ENCODE measurements around the gene NRM. TPM values are rescaled to one million over a fixed set of nuclear protein-coding genes. Genes with fewer than 3 reads are reported as not detected.
"Not testable (repeated sequence)": the region's sequence is repeated elsewhere in the genome, so short reads cannot be mapped to it uniquely, and the experiment has no call there.

NRM gene
- total RNA-seq, 1 donor from 2014 or later, result 6.1 TPM

DNA sequence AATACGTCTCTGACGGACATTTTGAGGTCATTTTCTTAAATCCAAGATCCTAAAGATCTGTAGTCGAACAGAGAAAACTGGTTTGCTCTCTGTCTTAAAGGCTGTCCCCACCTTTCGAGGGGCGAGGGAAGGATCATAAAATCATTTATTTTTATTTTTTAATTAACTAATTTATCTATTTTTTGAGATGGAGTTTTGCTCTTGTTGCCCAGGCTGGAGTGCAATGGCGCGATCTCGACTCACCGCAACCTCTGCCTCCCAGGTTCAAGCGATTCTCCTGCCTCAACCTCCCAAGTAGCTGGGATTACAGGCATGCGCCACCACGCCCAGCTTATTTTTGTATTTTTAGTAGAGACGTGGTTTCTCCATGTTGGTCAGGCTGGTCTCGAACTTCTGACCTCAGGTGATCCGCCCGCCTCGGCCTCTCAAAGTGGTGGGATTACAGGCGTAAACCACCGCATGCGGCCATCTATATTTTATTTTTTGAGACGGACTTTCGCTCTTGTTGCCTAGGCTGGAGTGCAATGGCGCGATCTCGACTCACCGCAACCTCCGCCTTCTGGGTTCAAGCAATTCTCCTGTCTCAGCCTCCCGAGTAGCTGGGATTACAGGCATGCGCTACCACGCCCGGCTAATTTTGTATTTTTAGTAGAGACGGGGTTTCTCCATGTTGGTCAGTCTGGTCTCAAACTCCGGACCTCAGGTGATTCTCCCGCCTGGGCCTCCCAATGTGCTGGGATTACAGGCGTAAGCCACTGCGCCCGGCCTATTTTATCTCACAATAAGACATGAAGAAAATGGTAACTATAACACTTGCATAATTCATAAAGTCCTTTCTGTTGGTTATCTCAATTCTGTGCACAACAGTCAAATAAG lies 27.3 kb upstream of the NRM start:
- Histone ChIP-seq H3K4me3 (peak overlapping the region; percentile 45 to 62), H3K27ac (peak overlapping the region; percentile 54), H3K4me1 (peaks cover 46% of the 10 kb centered on the region), H3K36me3 (peaks cover 0 to 17% of the 10 kb centered on the region in 2 donors)
- H3K9me3 ChIP-seq; H3K27me3 ChIP-seq; intact Hi-C loops (cut with DNase I); DNase-seq (ENCODE audit: extremely low spot score in 2 of 2): not testable (repeated sequence)
- TF ChIP-seq, protein P1, sequence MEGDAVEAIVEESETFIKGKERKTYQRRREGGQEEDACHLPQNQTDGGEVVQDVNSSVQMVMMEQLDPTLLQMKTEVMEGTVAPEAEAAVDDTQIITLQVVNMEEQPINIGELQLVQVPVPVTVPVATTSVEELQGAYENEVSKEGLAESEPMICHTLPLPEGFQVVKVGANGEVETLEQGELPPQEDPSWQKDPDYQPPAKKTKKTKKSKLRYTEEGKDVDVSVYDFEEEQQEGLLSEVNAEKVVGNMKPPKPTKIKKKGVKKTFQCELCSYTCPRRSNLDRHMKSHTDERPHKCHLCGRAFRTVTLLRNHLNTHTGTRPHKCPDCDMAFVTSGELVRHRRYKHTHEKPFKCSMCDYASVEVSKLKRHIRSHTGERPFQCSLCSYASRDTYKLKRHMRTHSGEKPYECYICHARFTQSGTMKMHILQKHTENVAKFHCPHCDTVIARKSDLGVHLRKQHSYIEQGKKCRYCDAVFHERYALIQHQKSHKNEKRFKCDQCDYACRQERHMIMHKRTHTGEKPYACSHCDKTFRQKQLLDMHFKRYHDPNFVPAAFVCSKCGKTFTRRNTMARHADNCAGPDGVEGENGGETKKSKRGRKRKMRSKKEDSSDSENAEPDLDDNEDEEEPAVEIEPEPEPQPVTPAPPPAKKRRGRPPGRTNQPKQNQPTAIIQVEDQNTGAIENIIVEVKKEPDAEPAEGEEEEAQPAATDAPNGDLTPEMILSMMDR (IDR thresholded peaks at IDR 0.05), result peak in 1 of 3 experiments; percentile 2

DNA sequence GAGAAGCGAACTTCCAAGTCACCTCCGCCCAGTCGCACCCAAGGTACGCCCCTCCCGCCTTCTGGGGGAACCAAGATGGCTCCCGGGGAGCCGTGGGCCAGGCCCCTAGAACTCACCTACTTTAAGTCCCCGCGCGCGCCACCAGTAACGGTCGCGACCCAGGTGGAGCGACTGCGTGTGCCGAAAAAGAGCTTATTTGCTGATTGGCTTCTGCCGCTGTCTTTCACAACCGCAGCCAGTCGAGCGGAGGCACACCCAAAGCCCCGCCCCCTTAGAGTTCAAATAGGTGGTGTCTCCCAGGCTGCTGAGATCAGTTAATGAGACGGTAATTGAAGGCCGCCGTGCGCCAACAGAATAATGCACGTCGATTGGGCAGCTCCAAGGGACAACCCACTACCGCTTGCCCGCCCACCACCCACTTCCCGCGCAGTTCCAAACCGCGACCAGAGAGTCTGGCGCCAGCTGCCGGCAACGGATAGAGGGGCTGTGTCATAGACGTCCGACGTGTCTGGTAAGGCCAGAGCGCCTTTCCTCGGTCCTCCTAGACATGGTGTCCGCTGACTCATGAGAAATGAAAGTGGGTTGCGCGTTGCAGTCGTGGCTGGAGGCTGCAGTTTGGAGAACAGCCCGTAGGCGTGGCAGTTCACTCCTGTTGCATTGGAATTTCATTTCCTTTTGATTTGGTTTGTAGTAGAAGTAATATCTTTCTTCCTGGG lies 26.5 kb upstream of the NRM start, which contains the start of gene MDC1:
MDC1 (minus strand) TSS at position 153 of the 716 bp plus-strand sequence. CDS start 2,106 bp downstream, outside the sequence.
- Histone ChIP-seq H3K4me3 (peak within 1 kb of the TSS; percentile 53 to 62), H3K27ac (peak within 1 kb of the TSS; percentile 86), H3K27me3 (no peaks in the 10 kb centered on the region), H3K9me3 (no peaks in the 10 kb centered on the region), H3K4me1 (peaks cover 38% of the 10 kb centered on the region), H3K36me3 (peaks cover 0 to 21% of the 10 kb centered on the region in 2 donors)
- DNase-seq (ENCODE audit: extremely low spot score in 2 of 2), result peak; percentile 100
- TF ChIP-seq POLR2A (IDR thresholded peaks at IDR 0.05), result peak; percentile 23 to 74
- TF ChIP-seq POLR2AphosphoS5 (IDR thresholded peaks at IDR 0.05; ENCODE audit: insufficient read depth in 1 of 2, low read depth in 1 of 2), result peak; percentile 98 to 99
- TF ChIP-seq, protein P1 (IDR thresholded peaks at IDR 0.05), result peak in 1 of 3 experiments; percentile 23
- intact Hi-C loops (cut with DNase I), result no loop called here

DNA sequence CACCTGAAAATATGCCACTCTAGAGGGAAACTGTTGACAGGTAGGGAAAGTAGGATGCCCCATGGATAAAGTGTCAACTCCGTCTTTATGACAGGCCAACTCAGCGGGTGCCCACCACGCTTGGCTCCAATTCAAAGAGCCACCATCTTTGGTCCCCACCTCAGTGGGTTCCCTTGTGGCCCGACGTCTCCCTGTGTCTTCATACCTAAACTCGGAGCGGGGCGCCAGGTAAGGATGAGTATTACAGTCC lies 26.0 kb upstream of the NRM start:
- Histone ChIP-seq H3K36me3 (peaks cover 0 to 26% of the 10 kb centered on the region in 2 donors), H3K27ac (peak overlapping the region; percentile 86), H3K27me3 (no peaks in the 10 kb centered on the region), H3K4me1 (peaks cover 33% of the 10 kb centered on the region), H3K4me3 (peak overlapping the region; percentile 53 to 62), H3K9me3 (no peaks in the 10 kb centered on the region)
- intact Hi-C loops (cut with DNase I), result no loop called here
- DNase-seq (ENCODE audit: extremely low spot score in 2 of 2), result no peak
- TF ChIP-seq, protein P1 (IDR thresholded peaks at IDR 0.05), result peak in 1 of 3 experiments; percentile 10
- TF ChIP-seq POLR2AphosphoS5 (IDR thresholded peaks at IDR 0.05; ENCODE audit: insufficient read depth in 1 of 2, low read depth in 1 of 2), result no peak

DNA sequence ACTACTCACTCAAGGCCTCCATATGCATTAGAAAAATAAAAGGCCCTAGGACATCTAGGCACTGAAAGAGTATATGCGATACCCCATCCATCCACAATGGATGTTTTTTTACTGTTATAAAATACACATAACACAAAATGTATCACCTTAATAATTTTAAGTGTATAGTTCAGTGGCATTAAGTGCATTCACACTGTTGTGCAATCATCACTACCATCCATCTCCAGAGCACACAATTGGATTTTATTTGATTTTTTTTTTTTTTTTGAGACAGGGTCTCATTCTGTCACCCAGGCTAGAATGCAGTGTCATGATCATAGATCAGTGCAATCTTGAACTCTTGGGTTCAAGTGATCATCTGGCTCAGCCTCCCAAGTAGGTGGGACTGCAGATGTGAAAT lies 23.5 kb upstream of the NRM start:
- Histone ChIP-seq H3K4me1 (peaks cover 24% of the 10 kb centered on the region), H3K9me3 (no peaks in the 10 kb centered on the region), H3K27ac (no peak overlapping the region), H3K36me3 (peaks cover 0 to 40% of the 10 kb centered on the region in 2 donors), H3K27me3 (no peaks in the 10 kb centered on the region), H3K4me3 (no peak overlapping the region)
- TF ChIP-seq POLR2AphosphoS5 (IDR thresholded peaks at IDR 0.05; ENCODE audit: insufficient read depth in 1 of 2, low read depth in 1 of 2) (no peak), POLR2A (IDR thresholded peaks at IDR 0.05) (no peak)
- TF ChIP-seq, protein P1 (IDR thresholded peaks at IDR 0.05), result no peak
- DNase-seq (ENCODE audit: extremely low spot score in 2 of 2), result no peak
- intact Hi-C loops (cut with DNase I), result no loop called here
